ENCODE results near the gene SSX2IP.
A peak's percentile ranks its signal among the peaks of the same experiment; 100 is the strongest.

SSX2IP gene

DNA sequence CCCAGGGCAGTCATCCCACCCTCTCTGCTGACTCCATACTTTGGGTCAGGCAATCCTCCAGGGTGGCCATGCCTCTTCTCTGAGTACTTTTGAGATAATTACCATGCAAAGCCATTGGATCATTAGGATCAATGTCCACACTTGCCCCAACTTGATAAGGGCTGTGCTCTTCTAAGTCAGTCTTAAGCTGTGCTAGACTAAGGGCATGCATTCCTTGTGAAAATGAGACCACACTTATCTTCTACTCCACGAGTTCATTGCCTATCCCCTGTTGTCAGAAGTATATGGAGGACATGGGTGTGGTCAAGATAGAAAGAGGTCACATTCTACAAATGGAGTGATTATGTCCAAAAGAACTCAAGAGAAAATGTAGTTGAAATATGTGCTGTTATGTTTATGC, 18.9 kb upstream of the SSX2IP start:
- no peak for DNase-seq

DNA sequence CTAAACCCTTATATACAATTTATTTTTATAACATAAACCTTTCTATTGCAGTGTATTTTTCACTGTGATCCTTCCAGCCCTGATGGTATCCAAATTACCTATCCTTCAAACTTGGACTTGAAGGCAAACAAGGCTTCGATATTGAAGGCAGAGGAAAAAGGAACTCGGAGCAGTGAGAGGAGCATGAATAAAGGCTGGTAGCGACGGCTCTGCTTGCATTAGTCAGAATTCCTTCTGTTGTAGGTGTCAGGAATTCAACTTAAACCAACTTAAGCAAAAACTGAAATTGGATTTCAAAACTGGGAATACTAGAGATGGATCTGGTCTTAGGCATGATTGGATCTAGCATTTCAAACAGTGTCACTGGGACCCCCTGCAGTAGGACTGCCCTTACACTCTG, 17.8 kb upstream of the SSX2IP start:
- no peak for DNase-seq

DNA sequence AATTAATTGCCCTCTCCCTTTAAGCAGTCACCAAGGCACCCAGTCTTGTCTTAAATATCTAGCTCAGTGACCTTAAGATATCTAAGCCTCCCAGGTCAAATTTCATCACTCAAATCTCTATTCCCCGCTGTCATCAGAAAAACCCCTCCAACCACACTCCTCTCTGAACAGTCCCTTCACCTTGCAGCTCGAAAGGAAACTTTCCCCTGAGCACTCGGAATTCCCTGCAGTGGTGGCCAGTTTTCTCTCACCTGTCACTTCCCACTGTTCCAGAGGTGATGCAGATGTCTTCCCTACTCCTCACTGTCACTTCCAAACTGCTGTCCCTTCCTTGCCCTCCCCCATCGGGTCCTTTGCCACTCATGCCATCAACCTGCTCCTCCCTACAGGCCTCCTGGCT, 15.3 kb upstream of the SSX2IP start:
- no peak for DNase-seq

- DNase-seq, result no peak
Measured at GRCh38 chr1:84704872-84705417, 14.7 kb upstream of the SSX2IP start.

- DNase-seq, result no peak
Measured at GRCh38 chr1:84703431-84703830, 13.2 kb upstream of the SSX2IP start.

DNA sequence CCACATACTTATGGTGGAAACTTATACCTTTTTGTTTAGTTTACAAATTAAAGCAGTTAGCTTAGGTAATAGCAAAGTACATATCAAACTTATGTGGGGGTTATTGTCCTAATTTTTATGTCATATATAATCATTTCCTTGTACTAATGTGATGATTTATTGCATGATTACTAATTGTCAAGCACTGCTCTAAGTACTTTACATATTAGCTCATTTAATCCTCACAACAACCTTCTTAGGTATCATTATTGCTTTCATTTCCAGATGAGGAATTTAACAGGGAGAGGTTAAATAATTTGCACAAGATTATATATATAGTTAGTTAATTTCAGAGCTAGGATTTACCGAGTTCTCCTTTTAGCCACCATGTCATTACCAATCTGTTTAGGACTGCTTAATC, 11.9 kb upstream of the SSX2IP start:
- no peak for DNase-seq

GRCh38 chr1:84701376-84701775, 11.1 kb upstream of the SSX2IP start:
- DNase-seq, result no peak

GRCh38 chr1:84700070-84700469, 9.8 kb upstream of the SSX2IP start:
- DNase-seq, result no peak

- DNase-seq, result no peak
Measured at GRCh38 chr1:84698151-84699110, 8.2 kb upstream of the SSX2IP start.

DNA sequence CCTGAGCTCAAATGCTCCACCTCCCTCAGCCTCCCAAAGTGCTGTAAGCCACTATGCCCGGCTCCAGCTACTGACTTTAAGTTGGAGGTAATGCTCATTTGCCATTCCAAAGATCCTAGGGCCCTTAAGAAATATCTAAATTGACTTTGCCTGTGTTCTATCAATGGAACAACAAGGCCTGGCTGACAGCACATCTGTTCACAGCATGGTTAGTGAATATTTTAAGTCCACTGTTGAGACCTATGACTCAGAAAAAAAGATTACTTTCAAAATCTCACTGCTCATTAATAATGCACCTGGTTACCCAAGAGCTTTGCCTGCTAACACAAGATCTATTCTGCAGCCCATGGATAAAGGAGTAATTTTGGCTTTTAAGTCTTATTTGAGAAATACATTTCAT, 3.5 kb upstream of the SSX2IP start:
- DNase-seq, result no peak

DNA sequence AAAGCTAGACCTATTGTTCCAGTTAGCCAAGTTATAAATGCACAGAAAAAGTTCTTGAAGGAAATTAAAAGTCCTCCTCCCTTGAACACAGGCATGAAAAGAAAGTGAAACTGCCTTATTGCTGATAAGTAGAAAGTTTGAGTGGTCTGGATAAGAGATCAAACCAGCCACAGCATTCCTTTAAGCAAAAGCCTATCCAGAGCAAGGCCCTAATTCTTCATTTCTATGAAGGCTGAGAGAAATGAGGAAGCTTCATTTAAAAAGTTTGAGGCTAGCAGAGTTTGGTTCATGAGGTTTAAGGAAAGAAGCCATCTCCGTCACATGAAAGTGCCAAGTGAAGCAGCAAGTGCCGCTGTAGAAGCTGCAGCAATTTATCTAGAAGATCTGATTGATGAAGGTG, 2.7 kb upstream of the SSX2IP start:
- DNase-seq, result no peak

DNA sequence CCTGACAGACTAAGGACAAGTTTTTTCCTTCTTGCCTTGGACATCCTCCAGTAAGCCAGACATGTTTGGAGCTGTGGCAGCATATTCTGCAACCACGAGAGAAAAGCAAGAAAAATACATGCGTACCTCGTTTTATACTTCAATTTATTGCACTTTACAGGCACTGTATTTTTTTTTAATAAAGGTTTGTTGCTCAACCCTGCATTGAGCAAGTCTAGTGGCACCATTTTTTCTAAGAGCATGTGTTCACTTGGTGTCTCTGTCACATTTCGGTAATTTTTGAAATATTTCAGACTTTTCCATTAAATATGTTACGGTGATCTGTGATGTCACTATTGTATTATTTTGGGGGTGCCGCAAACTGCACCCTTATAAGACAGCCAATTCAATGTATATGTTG, 2.1 kb upstream of the SSX2IP start:
- DNase-seq, result no peak

- no peak for DNase-seq
Measured at GRCh38 chr1:84691122-84691783, 992 bp upstream of the SSX2IP start.

DNA sequence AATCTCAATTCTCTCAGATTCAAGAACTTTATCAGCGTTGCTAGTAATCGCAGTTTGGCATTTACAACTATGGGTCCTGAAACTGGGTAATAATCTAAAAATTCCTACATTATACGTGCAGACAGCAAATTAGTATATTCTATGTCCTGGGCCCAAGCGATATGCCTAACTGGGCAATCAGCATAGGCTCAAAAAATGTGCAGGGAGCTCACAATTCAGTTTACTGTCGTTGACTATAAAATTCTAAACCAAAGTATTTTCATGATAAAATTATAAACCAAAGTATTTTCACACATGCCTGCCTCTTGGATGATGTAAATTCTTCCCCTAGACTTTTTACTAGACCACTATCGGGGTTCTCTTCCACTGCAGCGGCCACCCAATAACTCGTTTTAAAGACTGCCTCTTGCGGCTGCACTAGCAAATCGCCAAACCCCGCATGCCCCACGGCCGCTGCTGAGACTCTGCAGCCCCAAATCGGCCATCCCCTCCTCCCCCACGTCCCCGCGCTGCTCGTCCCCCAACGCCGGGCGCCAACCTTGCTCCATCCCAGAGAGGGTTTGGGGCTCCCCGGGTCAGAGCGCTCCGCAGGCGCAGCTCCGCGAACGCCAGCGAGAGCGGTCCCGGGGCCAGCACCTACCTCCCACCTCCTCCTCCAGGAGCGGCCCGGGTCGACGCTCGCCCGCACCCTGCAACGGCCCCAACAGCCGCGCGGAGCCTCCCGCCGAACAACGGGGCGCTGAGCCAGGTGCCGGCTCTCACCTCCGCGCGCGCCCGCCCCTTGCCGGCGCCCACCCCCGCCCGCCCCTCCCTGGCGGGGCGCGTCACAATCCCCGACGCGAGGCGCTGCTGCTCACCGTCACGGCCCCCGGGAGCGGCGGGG, 506 bp downstream of the SSX2IP start:
- peak; percentile 61 for DNase-seq

DNA sequence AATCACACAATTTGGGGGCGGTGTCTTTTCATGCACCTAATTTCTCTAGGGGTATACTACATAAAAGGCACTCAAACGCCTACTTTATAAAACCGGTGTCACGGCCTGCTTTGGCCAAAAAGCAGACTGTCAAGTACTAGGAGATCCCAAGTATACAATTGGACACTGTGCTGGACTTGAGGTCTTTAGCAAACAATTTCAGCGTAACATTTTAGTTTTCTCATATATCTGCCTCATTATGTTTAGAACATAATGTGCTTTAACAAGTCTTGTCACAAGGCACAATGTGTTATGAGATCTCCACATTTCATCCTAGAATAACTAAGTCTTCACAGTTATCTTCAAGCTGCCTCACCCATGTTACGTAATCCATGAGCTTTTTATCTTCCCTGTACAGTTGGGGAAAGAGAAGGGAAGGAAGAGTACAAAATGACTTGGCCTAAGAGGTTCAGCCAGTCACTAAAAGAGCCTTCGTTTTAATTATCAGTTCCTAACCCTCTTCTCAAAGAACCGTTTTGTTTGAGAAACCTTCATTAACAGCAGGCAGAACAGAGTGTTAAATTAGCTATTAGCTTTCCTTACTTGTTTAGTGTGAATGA, 1.7 kb downstream of the SSX2IP start:
- DNase-seq, result no peak

GRCh38 chr1:84687714-84688462, 2.4 kb downstream of the SSX2IP start:
- no peak for DNase-seq

- DNase-seq, result no peak
Measured at GRCh38 chr1:84686223-84686622, 4.0 kb downstream of the SSX2IP start.

DNA sequence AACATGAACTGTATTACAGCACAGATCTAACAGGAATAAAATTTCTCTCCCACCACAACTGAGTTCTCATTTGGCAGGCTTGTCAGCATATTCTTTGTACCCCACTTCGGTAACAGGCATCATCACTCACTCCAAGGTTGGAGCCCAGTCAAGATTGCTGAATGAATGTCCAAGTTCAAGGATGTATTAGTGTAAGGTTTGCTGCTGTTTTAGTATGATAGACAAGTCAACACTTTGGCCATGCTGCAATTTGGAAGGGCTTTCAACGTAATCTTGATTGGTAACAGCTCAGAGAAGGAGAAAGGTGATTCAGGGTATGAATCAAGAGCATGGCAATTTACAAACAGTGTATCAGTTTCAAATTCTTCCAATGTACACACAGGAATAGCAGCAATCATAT, 6.8 kb downstream of the SSX2IP start:
- DNase-seq, result no peak

- DNase-seq, result no peak
Measured at GRCh38 chr1:84682047-84682446, 8.2 kb downstream of the SSX2IP start.

DNA sequence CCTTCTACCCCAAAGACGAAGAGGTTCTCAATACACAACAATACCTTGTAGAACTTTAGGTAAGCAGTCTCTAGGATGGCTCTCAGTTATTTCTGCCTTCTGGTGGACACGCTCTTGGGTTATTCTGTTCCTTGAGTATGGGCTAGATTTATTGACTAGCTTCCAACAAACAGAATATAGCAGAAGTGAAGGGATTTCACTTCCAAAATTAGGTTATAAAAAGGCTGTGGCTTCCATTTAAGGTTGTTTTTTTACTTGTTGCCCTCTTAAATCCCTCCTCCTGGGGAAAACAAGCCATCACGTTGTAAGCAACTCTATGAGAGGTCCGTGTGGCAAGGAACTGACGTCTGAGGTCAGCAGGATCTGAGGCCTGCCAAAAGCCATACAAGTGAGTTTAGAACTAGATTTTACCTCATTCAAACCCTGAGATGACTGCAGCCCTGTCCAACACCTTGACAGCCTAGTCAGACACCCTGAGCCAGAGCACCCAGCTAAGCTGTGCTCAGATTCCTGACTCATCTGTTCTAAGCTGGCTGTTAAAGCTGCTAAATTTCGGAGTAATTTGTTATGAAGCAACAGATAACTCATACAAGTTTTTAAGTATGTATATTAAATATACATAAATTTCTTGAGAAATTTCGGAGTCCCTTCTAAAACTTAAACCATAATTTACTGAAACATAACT, 12.7 kb downstream of the SSX2IP start:
- DNase-seq, result no peak

- DNase-seq, result no peak
Measured at GRCh38 chr1:84675631-84676030, 14.6 kb downstream of the SSX2IP start.
